Right renal pelvis (tissue), 4 donors: ENCODE measurements around the gene FGF14. TPM values are rescaled to one million over a fixed set of nuclear protein-coding genes. Genes with fewer than 3 reads are reported as not detected.
A peak's percentile ranks its signal among the peaks of the same experiment; 100 is the strongest.
"Not testable (repeated sequence)": the region's sequence is repeated elsewhere in the genome, so short reads cannot be mapped to it uniquely, and the experiment has no call there.

Source experiments
- DNase-seq, 4 donors: peaks; one replicate each; pipeline ENCODE4 v3.0.0-alpha.2; 2013; ENCODE audit warnings: low read depth in 4 of 4, low spot score in 3 of 4, missing footprints in 1 of 4
- polyA plus RNA-seq, 4 donors: library from polyadenylated mRNA; unstranded; fragments of 120-200 nt; gene quantifications; one replicate each; pipeline ENCODE4 v1.2.1, GENCODE V29; 2013; ENCODE audit not compliant: insufficient read length in 4 of 4

Gene FGF14
- polyA plus RNA-seq, 4 donors: 0.47 to 1.3 (median 1.0) TPM

DNA sequence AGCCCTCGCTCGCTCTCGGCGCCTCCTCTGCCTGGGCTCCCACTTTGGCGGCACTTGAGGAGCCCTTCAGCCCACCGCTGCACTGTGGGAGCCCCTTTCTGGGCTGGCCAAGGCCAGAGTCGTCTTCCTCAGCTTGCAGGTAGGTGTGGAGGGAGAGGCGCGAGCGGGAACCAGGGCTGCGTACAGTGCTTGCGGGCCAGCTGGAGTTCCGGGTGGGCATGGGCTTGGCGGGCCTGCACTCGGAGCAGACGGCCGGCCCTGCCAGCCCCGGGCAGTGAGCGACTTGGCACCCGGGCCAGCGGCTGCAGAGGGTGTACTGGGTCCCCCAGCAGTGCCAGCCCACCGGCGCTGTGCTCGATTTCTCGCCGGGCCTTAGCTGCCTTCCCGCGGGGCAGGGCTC, 333.5 kb downstream of the FGF14 start:
- DNase-seq: not testable (repeated sequence)

GRCh38 chr13:102055090-102055779, 346.6 kb downstream of the FGF14 start:
- DNase-seq: no peak

GRCh38 chr13:102049853-102050252, 352.0 kb downstream of the FGF14 start:
- DNase-seq: no peak

- no peak for DNase-seq
These were observed 356.1 kb downstream of the FGF14 start for GRCh38 chr13:102045731-102046130.

DNA sequence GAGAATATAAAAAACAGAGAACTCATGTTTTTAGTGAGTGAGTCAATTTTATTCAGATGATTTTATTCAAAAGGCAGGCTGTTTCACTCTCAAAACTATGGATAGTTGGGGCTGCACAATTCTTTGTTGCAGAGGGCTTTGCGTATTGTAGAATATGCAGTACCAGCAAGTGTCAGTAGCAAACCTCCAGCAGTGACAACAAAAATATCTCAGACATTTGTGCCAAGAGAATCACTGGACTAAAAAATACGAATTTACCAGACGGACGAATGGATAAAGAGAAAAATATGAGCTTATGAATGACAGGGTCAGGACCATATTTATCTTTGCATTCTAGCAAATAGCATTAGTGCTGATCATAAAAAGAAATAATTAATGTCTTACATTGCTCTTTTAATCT, 359.1 kb downstream of the FGF14 start:
- DNase-seq: no peak

DNA sequence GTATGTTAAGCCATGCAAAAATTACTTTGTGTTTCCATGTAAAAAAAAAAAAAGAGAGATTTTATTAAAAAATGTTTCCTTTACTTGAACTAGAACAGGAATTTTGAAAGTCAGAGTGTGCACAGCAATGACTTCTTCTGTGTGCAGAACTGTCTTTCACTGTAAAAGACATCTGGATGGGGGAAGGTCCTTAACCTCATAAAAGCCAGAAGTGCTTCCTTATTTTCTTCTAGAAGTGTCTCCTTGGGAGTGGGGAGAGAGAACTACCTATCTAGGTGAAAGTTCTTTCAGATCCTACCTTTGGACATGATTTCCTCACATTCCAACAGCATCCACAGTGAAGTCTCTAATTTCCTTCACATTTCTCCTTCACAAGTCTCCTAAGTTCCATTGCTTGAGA, 360.3 kb downstream of the FGF14 start:
- no peak for DNase-seq

DNA sequence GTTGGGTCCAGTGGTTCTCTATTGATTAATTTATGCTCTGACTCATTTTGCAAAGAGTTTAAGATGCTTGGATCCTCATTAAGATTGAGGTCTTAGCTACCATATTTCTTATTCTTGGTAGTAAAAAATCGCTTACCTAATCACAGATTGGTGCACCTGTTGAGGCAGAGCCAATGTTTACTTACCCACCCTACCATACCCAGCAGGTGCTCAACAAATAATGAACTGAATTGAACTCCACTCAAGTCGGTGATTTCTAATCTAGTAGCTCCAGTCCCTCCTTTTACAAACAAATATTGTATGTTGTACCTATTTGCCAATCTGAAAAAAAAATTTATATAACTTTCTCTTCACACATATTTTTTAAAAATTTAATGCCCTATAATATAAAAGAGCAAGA, 361.0 kb downstream of the FGF14 start:
- DNase-seq: no peak

GRCh38 chr13:102039264-102039663, 362.6 kb downstream of the FGF14 start:
- DNase-seq: no peak

DNA sequence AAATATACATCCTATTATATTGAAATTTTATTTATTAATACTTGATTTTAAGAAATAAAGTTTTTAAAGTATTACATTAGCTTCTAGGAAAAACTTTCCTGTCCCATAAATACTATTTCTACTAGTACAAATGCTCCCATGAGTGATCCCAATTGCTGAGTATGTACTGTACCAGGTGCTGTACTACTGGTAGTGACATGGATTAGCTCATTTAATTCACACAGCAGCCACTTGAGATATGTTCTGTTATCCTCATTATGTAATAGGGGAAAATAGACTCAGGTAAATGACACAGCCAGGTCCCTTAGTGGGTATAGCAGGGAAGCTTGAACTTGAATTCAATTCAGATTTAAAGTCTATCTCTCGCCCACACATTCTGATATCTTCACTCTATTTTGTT, 363.1 kb downstream of the FGF14 start:
- no peak for DNase-seq

GRCh38 chr13:102035969-102036368, 365.9 kb downstream of the FGF14 start:
- peak in 2 of 4 donors; percentile 7 to 24 for DNase-seq

DNA sequence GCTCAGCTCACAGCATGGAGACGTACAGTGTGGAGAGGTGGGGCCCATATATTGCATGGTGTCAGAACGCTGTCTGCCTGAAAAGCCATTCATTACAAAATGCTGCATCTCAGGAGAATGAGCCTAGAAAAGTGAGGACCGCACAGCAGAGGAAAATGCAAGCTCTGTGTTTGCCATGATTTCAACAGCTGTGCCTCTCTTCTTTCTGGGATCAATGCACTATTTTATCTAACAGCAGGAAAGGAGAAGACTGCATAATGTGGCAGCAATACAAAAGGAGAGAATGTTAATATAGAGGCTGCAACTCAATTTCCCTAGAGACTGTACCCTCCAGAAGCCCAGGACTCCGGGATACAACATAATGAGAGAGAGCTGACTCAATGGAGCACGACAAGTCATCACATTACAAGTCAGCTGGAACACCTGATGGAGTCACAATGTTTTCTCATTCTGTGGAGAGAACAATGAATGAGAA, 368.0 kb downstream of the FGF14 start:
- peak in 1 of 4 donors; percentile 5 for DNase-seq

DNA sequence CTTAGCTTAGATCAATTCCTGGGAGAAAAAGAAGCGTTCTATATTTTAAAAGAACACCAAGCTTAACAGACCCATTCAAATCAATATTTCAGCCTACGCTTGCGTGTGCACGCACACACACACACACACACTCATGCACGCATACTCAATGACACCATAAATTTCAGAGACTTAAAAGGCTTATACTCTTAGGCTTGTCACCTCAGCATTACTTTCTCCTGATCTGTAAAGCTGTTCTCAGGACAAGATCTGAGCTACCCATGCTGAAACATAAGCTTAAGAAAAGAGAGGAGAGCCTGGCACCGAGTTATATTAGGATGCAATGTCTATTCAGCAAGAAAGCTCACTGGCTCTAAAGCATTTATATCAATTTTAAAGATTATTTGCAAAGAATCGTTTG, 368.5 kb downstream of the FGF14 start:
- DNase-seq: no peak

- no peak for DNase-seq
These were observed 373.0 kb downstream of the FGF14 start for GRCh38 chr13:102028868-102029267.

- no peak for DNase-seq
These were observed 373.6 kb downstream of the FGF14 start for GRCh38 chr13:102028206-102028605.

GRCh38 chr13:102021777-102022176, 380.1 kb downstream of the FGF14 start:
- no peak for DNase-seq

DNA sequence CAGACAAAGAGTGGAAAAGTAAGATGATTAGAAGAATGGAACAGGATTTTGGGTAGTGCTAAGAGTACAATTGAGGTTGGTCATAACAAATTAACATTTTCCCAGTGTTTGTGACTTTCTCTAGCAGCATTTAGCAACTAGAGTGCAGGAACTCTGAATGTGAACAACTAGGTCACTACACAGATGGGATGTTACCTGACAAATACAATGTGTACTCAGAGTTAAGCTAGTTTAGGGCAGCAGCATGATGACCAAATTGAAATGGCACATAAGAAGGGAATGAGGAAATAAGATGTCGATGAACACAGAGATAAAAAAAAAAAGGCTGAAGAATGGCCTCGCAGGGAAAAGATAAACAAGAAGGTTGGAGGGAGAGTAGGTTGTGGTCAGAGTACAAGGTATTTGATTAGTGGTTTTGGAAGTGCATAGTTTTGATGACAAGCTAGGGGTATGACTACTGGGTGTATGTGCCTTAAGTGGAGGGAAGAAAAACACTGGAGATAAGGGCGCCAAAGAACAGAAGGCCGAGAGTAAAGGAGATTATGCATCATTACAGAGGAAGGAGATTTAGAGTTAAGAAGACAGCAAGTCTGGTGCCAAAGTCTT, 381.1 kb downstream of the FGF14 start:
- DNase-seq: no peak

DNA sequence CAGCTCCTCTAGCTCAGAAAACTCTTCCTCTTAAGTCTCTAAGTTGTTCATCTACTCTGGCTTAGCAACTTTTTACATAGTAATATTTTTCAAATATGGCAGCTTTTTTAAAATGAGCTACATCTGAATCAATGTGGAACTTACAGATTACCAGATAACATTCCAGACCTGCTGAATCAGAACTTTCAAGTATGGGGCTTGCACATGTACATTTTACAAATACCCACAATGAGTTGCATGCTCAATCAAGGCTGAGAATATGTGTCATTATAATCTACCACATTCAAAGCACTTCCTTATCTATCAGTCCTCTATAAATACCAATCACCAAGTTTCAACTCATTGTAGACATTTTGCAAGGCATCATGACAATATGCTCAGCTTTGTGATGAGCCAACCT, 383.1 kb downstream of the FGF14 start:
- no peak for DNase-seq

- DNase-seq: no peak
These were observed 384.6 kb downstream of the FGF14 start for GRCh38 chr13:102017248-102017647.

DNA sequence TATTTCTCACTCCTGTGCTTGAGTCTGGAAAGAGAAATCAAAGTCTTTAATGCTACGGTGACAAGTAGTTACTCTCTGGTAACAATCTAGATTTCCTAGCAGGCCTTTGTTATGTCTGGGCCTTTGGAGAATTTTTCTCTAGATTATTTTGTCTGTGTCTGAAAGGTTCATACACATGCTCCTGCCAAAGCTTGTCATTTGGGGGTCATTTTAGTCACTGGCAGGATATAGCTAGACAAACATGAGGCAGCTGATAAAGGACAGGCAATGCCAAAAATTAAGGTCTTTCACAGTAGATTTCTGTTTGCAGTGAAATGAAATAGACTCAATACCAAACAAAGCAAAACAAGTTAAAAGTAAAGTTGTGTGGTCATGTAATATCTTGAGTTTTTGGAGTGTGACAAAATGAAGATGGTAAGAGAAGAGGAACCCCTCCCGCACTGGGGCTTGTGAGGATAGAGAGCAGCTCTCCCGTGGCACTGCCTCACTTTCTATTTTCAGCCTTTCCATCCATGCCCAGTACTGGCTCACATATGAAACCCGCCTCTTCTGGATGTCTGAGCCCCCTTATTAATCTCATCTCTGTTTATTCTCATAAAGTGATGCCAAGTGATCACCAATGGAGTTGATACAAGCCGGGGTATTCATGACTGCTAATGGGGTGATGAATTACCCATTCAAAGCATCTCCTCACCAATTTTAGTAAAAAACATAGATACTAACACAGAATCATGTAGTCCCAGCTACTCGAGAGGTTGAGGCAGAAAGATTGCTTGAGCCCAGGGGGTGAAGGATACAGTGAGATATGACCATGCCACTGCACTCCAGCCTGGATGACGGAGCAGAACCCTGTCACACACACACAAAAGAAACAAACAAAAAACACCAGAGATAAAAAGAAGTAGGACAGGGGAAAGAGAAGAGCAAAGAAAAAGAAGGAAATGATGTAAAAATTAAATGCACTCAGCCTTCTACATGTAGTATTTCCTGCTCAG, 389.3 kb downstream of the FGF14 start:
- DNase-seq: no peak

GRCh38 chr13:102011455-102011854, 390.4 kb downstream of the FGF14 start:
- DNase-seq: not testable (repeated sequence)
